ENCODE results near the gene AGTRAP. TPM values are rescaled to one million over a fixed set of nuclear protein-coding genes. Genes with fewer than 3 reads are reported as not detected.

Gene AGTRAP
- total RNA-seq, 2 donors from 2014 or later, result 44.1 to 44.2 TPM

DNA sequence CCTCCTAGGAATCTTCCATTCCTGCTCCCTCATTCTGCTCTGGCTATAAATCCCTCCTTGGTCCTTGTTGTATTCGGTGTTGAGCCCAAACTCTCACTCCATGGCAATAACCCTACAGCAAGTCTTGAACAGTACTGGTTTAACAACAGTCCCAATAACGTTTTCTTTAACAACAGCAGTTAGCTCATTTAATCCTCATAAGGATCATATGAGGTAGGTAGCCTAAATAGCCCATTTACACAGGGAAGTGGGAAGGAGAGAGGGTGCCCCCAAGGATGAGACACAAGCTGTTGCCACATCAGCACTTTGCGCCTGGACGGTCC, 444 bp upstream of the AGTRAP start:
- TF ChIP-seq, protein P1, sequence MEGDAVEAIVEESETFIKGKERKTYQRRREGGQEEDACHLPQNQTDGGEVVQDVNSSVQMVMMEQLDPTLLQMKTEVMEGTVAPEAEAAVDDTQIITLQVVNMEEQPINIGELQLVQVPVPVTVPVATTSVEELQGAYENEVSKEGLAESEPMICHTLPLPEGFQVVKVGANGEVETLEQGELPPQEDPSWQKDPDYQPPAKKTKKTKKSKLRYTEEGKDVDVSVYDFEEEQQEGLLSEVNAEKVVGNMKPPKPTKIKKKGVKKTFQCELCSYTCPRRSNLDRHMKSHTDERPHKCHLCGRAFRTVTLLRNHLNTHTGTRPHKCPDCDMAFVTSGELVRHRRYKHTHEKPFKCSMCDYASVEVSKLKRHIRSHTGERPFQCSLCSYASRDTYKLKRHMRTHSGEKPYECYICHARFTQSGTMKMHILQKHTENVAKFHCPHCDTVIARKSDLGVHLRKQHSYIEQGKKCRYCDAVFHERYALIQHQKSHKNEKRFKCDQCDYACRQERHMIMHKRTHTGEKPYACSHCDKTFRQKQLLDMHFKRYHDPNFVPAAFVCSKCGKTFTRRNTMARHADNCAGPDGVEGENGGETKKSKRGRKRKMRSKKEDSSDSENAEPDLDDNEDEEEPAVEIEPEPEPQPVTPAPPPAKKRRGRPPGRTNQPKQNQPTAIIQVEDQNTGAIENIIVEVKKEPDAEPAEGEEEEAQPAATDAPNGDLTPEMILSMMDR (IDR thresholded peaks at IDR 0.05), result no peak
- Histone ChIP-seq H3K9me3 (no peaks in the 10 kb centered on the region), H3K27me3 (replicated peaks; ENCODE audit: insufficient read depth) (no peaks in the 10 kb centered on the region), H3K36me3 (no peaks in the 10 kb centered on the region), H3K4me3 (peak overlapping the region; percentile 96), H3K27ac (peak overlapping the region; percentile 77 to 86), H3K4me1 (ENCODE audit: control insufficient read depth in 1 of 2, low read depth in 2 of 2) (peaks cover 18 to 27% of the 10 kb centered on the region in 2 donors)
- no peak for DNase-seq (ENCODE audit: low spot score)
- no peak for ATAC-seq (ENCODE audit: insufficient number of reproducible peaks, low FRiP score, low read depth)

DNA sequence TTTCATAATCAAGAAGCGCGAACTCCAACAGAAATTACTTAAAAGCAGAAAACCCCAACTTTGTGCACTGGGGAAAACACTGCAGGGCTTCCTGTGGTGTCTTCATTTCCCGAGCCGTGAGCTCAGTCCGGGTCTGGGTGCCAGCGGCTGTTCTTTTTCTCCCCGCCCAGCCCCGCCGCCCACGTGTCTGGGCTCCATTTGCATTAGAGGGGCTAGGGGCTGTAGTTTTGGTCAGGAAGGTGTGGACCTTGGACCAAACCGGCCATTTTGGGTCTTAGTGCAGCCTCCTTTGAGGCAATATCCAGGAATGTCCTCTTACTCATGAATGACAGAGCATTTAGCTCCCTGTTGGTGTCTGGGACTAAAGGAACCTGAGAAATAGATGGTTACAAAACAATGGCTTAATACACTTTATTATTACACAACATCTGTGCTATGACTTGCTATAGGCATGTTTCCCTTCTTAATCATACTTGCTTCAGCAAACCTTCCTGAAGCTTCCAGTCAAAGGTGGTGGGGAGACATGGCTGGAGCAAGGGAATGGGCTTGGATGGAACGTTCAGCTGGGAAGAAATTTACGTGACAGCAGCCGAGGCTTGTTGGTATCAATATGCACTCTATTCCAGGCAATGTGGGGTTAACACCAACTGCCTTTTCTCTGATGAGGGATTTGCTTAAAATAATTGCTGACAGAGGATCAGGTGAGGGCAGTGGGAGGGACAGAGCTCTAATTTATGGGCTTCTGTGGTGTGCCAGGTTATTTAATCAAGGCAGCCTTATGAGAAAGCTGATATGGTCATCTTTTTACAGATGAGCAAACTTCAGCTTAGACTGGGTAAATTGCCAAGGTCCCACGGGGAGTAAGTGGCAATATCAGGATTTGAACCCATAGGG, 1.1 kb downstream of the AGTRAP start:
- H3K9me3 ChIP-seq, result no peaks in the 10 kb centered on the region
- TF ChIP-seq, protein P1 (IDR thresholded peaks at IDR 0.05), result no peak
- DNase-seq (ENCODE audit: low spot score) (peak; percentile 43), ATAC-seq (ENCODE audit: insufficient number of reproducible peaks, low FRiP score, low read depth) (peak; percentile 58)
- no peaks in the 10 kb centered on the region for H3K27me3 ChIP-seq (replicated peaks; ENCODE audit: insufficient read depth)
- peak overlapping the region; percentile 96 for H3K4me3 ChIP-seq
- H3K27ac ChIP-seq, result peak overlapping the region; percentile 77 to 86
- no peaks in the 10 kb centered on the region for H3K36me3 ChIP-seq
- H3K4me1 ChIP-seq (ENCODE audit: control insufficient read depth in 1 of 2, low read depth in 2 of 2), result peaks cover 16 to 20% of the 10 kb centered on the region in 2 donors

DNA sequence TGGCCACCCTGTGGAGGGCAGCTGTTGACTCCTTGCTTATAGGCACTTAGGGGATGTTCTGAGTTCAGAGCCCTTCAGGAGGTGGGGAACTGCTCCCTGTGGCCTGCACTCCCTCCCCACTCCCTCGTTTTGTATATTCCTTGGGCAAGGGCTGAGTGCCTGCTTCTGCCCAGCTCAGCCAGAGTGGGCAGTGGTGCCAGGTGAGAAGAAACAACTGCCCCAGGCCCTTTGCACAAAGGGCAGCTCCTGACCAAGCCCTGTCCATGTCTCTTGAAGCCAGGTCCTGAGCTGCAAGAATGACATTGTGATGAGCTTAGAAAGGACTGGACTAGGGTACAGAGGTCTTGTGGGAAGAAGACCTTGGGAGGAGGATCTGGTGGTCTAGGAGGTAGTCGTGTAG, 2.2 kb downstream of the AGTRAP start:
- DNase-seq (ENCODE audit: low spot score) (no peak), ATAC-seq (ENCODE audit: insufficient number of reproducible peaks, low FRiP score, low read depth) (no peak)
- no peaks in the 10 kb centered on the region for H3K27me3 ChIP-seq (replicated peaks; ENCODE audit: insufficient read depth)
- peaks cover 12% of the 10 kb centered on the region in 2 donors for H3K4me1 ChIP-seq (ENCODE audit: control insufficient read depth in 1 of 2, low read depth in 2 of 2)
- no peaks in the 10 kb centered on the region for H3K36me3 ChIP-seq
- TF ChIP-seq, protein P1 (IDR thresholded peaks at IDR 0.05), result no peak
- no peak overlapping the region for H3K4me3 ChIP-seq
- H3K27ac ChIP-seq, result no peak overlapping the region
- no peaks in the 10 kb centered on the region for H3K9me3 ChIP-seq

DNA sequence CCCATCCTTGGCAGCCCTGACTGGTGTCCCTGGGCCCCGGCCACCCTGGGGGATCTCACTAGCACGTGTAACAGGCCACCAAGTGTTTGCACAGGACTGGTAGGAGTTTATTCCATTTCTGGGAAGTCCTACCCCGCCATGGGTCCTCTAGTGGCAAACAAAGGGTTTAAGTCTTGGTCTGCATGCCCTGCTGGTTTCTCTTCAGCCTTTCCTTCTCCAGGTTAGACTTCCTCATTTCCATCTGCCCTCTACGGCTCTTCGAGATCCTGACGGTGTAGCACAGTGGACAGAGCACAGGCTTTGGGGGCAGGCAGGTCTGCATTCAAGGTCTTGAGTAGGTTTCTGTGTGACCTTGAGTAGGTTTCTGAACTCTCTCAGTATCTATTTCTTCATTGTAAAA, 2.8 kb downstream of the AGTRAP start:
- H3K36me3 ChIP-seq, result no peaks in the 10 kb centered on the region
- peaks cover 12% of the 10 kb centered on the region in 2 donors for H3K4me1 ChIP-seq (ENCODE audit: control insufficient read depth in 1 of 2, low read depth in 2 of 2)
- H3K27me3 ChIP-seq (replicated peaks; ENCODE audit: insufficient read depth), result no peaks in the 10 kb centered on the region
- ATAC-seq (ENCODE audit: insufficient number of reproducible peaks, low FRiP score, low read depth) (no peak), DNase-seq (ENCODE audit: low spot score) (no peak)
- H3K4me3 ChIP-seq, result no peak overlapping the region
- TF ChIP-seq, protein P1 (IDR thresholded peaks at IDR 0.05), result no peak
- no peaks in the 10 kb centered on the region for H3K9me3 ChIP-seq
- H3K27ac ChIP-seq, result no peak overlapping the region

DNA sequence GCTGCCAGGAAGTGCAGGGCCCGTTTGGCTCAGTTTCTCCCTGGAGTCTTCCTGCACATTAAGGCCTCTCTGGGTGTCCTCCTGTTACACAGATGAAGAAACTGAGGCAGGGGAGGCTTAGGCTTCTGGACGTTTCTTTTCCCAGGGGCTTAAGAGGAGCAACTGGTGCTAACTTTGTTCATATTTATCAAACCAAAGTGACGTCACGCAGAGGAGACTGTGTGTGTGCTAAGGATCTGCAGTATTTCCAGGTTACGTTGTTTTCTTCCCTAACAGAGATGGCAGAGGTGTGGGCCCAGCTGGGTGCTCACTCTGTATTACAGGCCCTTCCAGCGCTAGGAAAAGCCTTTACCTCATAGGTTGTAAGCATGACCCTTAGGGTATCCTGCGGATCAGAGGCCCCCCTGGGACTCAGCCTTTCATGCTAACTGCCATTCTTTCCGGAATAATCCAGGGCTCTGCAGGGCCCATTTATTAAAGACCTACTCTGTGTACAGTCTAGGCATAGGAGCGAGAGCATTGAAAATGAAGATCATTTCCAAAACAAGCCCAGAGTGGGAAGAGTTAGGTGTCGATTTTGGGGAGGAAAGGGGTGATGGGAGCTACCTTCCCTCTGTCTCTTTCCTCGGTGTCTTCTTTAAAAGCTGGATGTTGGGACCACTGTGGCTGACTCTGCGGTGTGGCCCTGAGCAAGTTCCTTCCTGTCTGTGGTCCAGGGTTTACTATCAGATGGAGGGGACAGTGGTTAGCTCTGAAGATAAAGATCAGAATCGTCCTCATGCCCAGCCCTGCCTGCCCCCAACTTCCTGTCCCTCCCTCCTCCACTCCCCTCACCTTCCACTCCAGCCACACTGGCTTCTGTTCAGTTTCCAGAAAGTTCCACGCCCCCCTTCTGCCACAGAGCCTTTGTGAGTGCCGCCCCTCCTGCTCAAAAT, 4.6 kb downstream of the AGTRAP start:
- no peak for ATAC-seq (ENCODE audit: insufficient number of reproducible peaks, low FRiP score, low read depth)
- H3K36me3 ChIP-seq, result no peaks in the 10 kb centered on the region
- H3K9me3 ChIP-seq, result no peaks in the 10 kb centered on the region
- DNase-seq (ENCODE audit: low spot score), result no peak
- no peaks in the 10 kb centered on the region for H3K27me3 ChIP-seq (replicated peaks; ENCODE audit: insufficient read depth)
- TF ChIP-seq, protein P1 (IDR thresholded peaks at IDR 0.05), result no peak
- no peak overlapping the region for H3K4me3 ChIP-seq
- H3K4me1 ChIP-seq (ENCODE audit: control insufficient read depth in 1 of 2, low read depth in 2 of 2), result peaks cover 10 to 12% of the 10 kb centered on the region in 2 donors
- H3K27ac ChIP-seq, result no peak overlapping the region
